Tibial nerve (tissue), 4 donors: Measurements from ENCODE around the gene BACH1. TPM values are rescaled to one million over a fixed set of nuclear protein-coding genes. Genes with fewer than 3 reads are reported as not detected.

Source experiments
- DNase-seq, 2 donors: peaks; one replicate each; pipeline ENCODE4 v3.0.0-alpha.2; 2019; ENCODE audit warnings: low spot score in 2 of 2
- H3K27ac ChIP-seq, 4 donors: fragments of 200-600 bp; sonication (generic) in 3 of 4; one replicate each; pipeline ENCODE4 v1.5.1; 2017 to 2019; ENCODE audit warnings: mild to moderate bottlenecking in 1 of 4
- H3K27me3 ChIP-seq, 2 donors: fragments of 200-600 bp; sonication (generic) in 1 of 2; one replicate each; pipeline versions ENCODE4 v1.5.1 to v1.6.0; 2017 to 2019
- H3K36me3 ChIP-seq, 3 donors: fragments of 200-600 bp; sonication (generic); one replicate each; pipeline ENCODE4 v1.5.1; 2018 to 2019
- H3K4me1 ChIP-seq, 4 donors: fragments of 200-600 bp; sonication (generic) in 3 of 4; one replicate each; pipeline ENCODE4 v1.5.1; 2017 to 2019
- H3K4me3 ChIP-seq, 4 donors: fragments of 200-600 bp; sonication (generic) in 3 of 4; one replicate each; pipeline ENCODE4 v1.5.1; 2017 to 2019; ENCODE audit warnings: mild to moderate bottlenecking in 1 of 4, moderate library complexity in 1 of 4
- H3K9me3 ChIP-seq, 4 donors: fragments of 200-600 bp; sonication (generic) in 3 of 4; one replicate each; pipeline ENCODE4 v1.5.1; 2017 to 2019
- CTCF ChIP-seq, 5 experiments: fragments of 200-600 bp in 3 of 5; fragments of 450-650 bp in 2 of 5; sonication (generic) in 3 of 5; IDR thresholded peaks; one replicate each; pipeline ENCODE4 v1.5.1; 2016 to 2019; ENCODE audit warnings: antibody characterized with exemption in 5 of 5, mild to moderate bottlenecking in 3 of 5, moderate library complexity in 2 of 5
- EP300 ChIP-seq, 2 donors: sonication (generic); formaldehyde crosslinking; IDR thresholded peaks; one replicate each; pipeline ENCODE4 v1.6.1; 2017; ENCODE audit warnings: antibody characterized with exemption in 2 of 2, mild to moderate bottlenecking in 1 of 2
- POLR2A ChIP-seq, 2 donors: fragments of 450-650 bp; IDR thresholded peaks; one replicate each; pipeline ENCODE4 v1.6.1; 2017; ENCODE audit warnings: antibody characterized with exemption in 2 of 2, mild to moderate bottlenecking in 2 of 2, moderate library complexity in 2 of 2
- WGBS, 2 donors: methylation state at CpG; one replicate each; pipeline ENCODE4 v1.1.5; 2018; 5-methylcytosine and 5-hydroxymethylcytosine counted together
- total RNA-seq, 4 donors: library from RNA; depleted of rRNA; stranded (reverse); fragments of >200 nt; gene quantifications; one replicate each; pipeline ENCODE4 v1.1.0, GENCODE V29; 2016

Gene BACH1
- total RNA-seq, 4 donors from 2014 or later: 38.0 to 46.5 (median 39.9) TPM

- H3K9me3 ChIP-seq: peaks cover 0 to 5% (median 0%) of the 10 kb centered on the region in 4 donors
- H3K4me1 ChIP-seq: no peaks in the 10 kb centered on the region
- H3K27me3 ChIP-seq: no peaks in the 10 kb centered on the region
- H3K27ac ChIP-seq: no peak overlapping the region
- no peak for TF ChIP-seq EP300 (IDR thresholded peaks at IDR 0.05)
- no peak for TF ChIP-seq CTCF (IDR thresholded peaks at IDR 0.05)
- no peak for TF ChIP-seq POLR2A (IDR thresholded peaks at IDR 0.05)
- no peak overlapping the region for H3K4me3 ChIP-seq
- no peak for DNase-seq
- H3K36me3 ChIP-seq: peaks cover 0 to 7% (median 0%) of the 10 kb centered on the region in 3 donors
- WGBS, 2 donors: 96% methylated on average over 2 of the region's 2 CpGs
Measured at GRCh38 chr21:29390778-29391177, 92.1 kb downstream of the BACH1 start.

GRCh38 chr21:29394051-29394450 lies 95.3 kb downstream of the BACH1 start:
- no peak for DNase-seq

More at GRCh38 chr21:29394051-29394450, 95.3 kb downstream of the BACH1 start:
- Histone ChIP-seq H3K4me1 (no peaks in the 10 kb centered on the region), H3K4me3 (no peak overlapping the region), H3K9me3 (peaks cover 0 to 5% (median 0%) of the 10 kb centered on the region in 4 donors), H3K27ac (no peak overlapping the region), H3K27me3 (no peaks in the 10 kb centered on the region), H3K36me3 (peaks cover 0 to 29% (median 0%) of the 10 kb centered on the region in 3 donors)
- WGBS, 2 donors: 95 to 100% methylated on average over 2 of the region's 2 CpGs
- TF ChIP-seq EP300 (IDR thresholded peaks at IDR 0.05) (no peak), POLR2A (IDR thresholded peaks at IDR 0.05) (no peak)

Other genes with a start within 250 kb of the BACH1 start
- gene CCT8, start 225.3 kb upstream of the BACH1 start, total RNA-seq: 10 to 100 TPM; 49.6 to 90.0 (median 63.5) TPM
- gene MAP3K7CL, start 168.3 kb upstream of the BACH1 start, total RNA-seq: 1 to 10 TPM; 2.8 to 9.2 (median 5.4) TPM